Astrocyte (in vitro differentiated cells and primary cell): ENCODE results near the gene TEX14. TPM values are rescaled to one million over a fixed set of nuclear protein-coding genes. Genes with fewer than 3 reads are reported as not detected.

Experiments
- DNase-seq: peaks from one replicate; pipeline ENCODE4 v3.0.0-alpha.2; 2010; ENCODE audit warnings: low read depth
- FAIRE-seq: peaks from 2 replicates; lab custom pipeline; 2011; peaks lifted over from hg19 to GRCh38; lab: Jason Lieb, UNC
- H2AFZ ChIP-seq: 2 replicates; pipeline ENCODE4 v1.6.0; 2012; ENCODE audit warnings: low read depth, low read length, inconsistent platforms
- H3K27ac ChIP-seq: 2 replicates; pipeline ENCODE4 v1.5.1; 2011; ENCODE audit warnings: low read depth, low read length, inconsistent platforms
- H3K27me3 ChIP-seq: 2 replicates; pipeline ENCODE4 v1.6.0; 2011; ENCODE audit warnings: low read length, inconsistent platforms; ENCODE audit not compliant: insufficient read depth
- H3K36me3 ChIP-seq: 2 replicates; pipeline ENCODE4 v1.5.1; 2011; ENCODE audit warnings: low read length, inconsistent platforms; ENCODE audit not compliant: insufficient read depth
- H3K4me1 ChIP-seq: 2 replicates; pipeline ENCODE4 v1.5.1; 2011; ENCODE audit warnings: low read length, inconsistent platforms; ENCODE audit not compliant: insufficient read depth
- H3K4me2 ChIP-seq: 2 replicates; pipeline ENCODE4 v1.6.0; 2012; ENCODE audit warnings: low read length, inconsistent platforms
- H3K4me3 ChIP-seq: 2 replicates; pipeline ENCODE4 v1.5.1; 2011; ENCODE audit warnings: low read depth, mild to moderate bottlenecking, low read length, inconsistent platforms; ENCODE audit not compliant: insufficient read depth
- H3K79me2 ChIP-seq: 2 replicates; pipeline ENCODE4 v1.6.0; 2012; ENCODE audit warnings: mild to moderate bottlenecking, low read length, inconsistent platforms; ENCODE audit not compliant: insufficient read depth
- H3K9ac ChIP-seq: 2 replicates; pipeline ENCODE4 v1.6.0; 2012; ENCODE audit warnings: mild to moderate bottlenecking, low read length, inconsistent platforms
- H3K9me3 ChIP-seq: 2 replicates; pipeline ENCODE4 v1.5.1; 2012; ENCODE audit warnings: low read depth, mild to moderate bottlenecking, low read length, inconsistent platforms; ENCODE audit not compliant: insufficient read depth
- H4K20me1 ChIP-seq: 2 replicates; pipeline ENCODE4 v1.6.0; 2012; ENCODE audit warnings: low read length, inconsistent platforms; ENCODE audit not compliant: insufficient read depth
- H3K27ac Mint-ChIP-seq: one replicate; pipeline ENCODE4 v1.8.0; 2021; ENCODE audit warnings: mild to moderate bottlenecking, mixed read lengths; ENCODE audit not compliant: unreplicated experiment
- H3K27me3 Mint-ChIP-seq: one replicate; pipeline ENCODE4 v1.8.0; 2021; ENCODE audit warnings: low read depth, mixed read lengths; ENCODE audit not compliant: unreplicated experiment
- H3K36me3 Mint-ChIP-seq: one replicate; pipeline ENCODE4 v1.8.0; 2021; ENCODE audit warnings: low read depth, mixed read lengths; ENCODE audit not compliant: unreplicated experiment
- H3K4me1 Mint-ChIP-seq: one replicate; pipeline ENCODE4 v1.8.0; 2021; ENCODE audit warnings: low read depth, mixed read lengths; ENCODE audit not compliant: unreplicated experiment
- H3K4me3 Mint-ChIP-seq: one replicate; pipeline ENCODE4 v1.8.0; 2021; ENCODE audit warnings: mild to moderate bottlenecking, moderate library complexity, mixed read lengths; ENCODE audit not compliant: unreplicated experiment
- H3K9me3 Mint-ChIP-seq: one replicate; pipeline ENCODE4 v1.8.0; 2021; ENCODE audit warnings: mild to moderate bottlenecking, mixed read lengths; ENCODE audit not compliant: unreplicated experiment
- EZH2 ChIP-seq: IDR thresholded peaks from 2 replicates; pipeline ENCODE4 v1.6.1; 2012; ENCODE audit warnings: mild to moderate bottlenecking, low read length, inconsistent platforms; ENCODE audit not compliant: insufficient read depth
- total RNA-seq: library from RNA; stranded (reverse); gene quantifications from 2 replicates; pipeline ENCODE4 v1.2.1, GENCODE V29; 2021
- TF ChIP-seq, protein P1 (sequence below): IDR thresholded peaks from 2 replicates; pipeline ENCODE4 v1.5.1; 2011; ENCODE audit warnings: low read depth, mild to moderate bottlenecking, inconsistent platforms, low read length, moderate library complexity; ENCODE audit not compliant: insufficient read depth

The TEX14 gene
- total RNA-seq, 1 donor from 2014 or later = 0.09 TPM

DNA sequence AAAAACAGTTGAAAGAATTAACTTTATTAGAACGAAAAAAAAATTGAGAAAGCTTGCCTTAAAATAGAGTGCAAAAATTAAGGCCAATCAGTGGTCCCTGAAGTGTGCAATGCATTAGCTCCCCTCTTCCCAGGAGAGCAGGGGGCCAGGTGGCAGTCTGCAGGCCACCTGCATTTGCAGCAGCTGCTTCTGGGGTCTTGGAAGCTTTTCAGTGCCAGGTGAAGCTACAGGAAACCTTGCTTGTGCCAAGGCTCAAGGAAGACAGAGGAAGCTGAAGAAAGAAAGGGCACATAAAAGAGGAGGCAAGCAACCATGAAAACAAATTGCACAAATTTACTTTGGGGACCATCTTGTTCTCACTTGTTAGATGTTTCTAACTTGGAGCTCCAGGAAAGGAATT is 126.9 kb downstream of the TEX14 start:
- no peak for TF ChIP-seq EZH2
- TF ChIP-seq, protein P1, sequence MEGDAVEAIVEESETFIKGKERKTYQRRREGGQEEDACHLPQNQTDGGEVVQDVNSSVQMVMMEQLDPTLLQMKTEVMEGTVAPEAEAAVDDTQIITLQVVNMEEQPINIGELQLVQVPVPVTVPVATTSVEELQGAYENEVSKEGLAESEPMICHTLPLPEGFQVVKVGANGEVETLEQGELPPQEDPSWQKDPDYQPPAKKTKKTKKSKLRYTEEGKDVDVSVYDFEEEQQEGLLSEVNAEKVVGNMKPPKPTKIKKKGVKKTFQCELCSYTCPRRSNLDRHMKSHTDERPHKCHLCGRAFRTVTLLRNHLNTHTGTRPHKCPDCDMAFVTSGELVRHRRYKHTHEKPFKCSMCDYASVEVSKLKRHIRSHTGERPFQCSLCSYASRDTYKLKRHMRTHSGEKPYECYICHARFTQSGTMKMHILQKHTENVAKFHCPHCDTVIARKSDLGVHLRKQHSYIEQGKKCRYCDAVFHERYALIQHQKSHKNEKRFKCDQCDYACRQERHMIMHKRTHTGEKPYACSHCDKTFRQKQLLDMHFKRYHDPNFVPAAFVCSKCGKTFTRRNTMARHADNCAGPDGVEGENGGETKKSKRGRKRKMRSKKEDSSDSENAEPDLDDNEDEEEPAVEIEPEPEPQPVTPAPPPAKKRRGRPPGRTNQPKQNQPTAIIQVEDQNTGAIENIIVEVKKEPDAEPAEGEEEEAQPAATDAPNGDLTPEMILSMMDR = no peak
- H3K4me3 ChIP-seq = no peak overlapping the region
- peaks cover 6% of the 10 kb centered on the region for H3K4me1 ChIP-seq
- H3K4me1 Mint-ChIP-seq = peaks cover 17% of the 10 kb centered on the region
- H3K27me3 ChIP-seq = peaks cover 2% of the 10 kb centered on the region
- no peaks in the 10 kb centered on the region for H3K79me2 ChIP-seq
- DNase-seq (no peak), FAIRE-seq (no peak)
- H2AFZ ChIP-seq = no peak overlapping the region
- no peaks in the 10 kb centered on the region for H4K20me1 ChIP-seq
- no peak overlapping the region for H3K27ac ChIP-seq
- no peak overlapping the region for H3K9ac ChIP-seq
- H3K36me3 ChIP-seq = no peaks in the 10 kb centered on the region
- no peak overlapping the region for H3K27ac Mint-ChIP-seq
- H3K9me3 ChIP-seq = no peaks in the 10 kb centered on the region
- no peak overlapping the region for H3K4me3 Mint-ChIP-seq
- H3K9me3 Mint-ChIP-seq = no peaks in the 10 kb centered on the region
- H3K4me2 ChIP-seq = no peak overlapping the region
- no peaks in the 10 kb centered on the region for H3K36me3 Mint-ChIP-seq
- no peaks in the 10 kb centered on the region for H3K27me3 Mint-ChIP-seq

DNA sequence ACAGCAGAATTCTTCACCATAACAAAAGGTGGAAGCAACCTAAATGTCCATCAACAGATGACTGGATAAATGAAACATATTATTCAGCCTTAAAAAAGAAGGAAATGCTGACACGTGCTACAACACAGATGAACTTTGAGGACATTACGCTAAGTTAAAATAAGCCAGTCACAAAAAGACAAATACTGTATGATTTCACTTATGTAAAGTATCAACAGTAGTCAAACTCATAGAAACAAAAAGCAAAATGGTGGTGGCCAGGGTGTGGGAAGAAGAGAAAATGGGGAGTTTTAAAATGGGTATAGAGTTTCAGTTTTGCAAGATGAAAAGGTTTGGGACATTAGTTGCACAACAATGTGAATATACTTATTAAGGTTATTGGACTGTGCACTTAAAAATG is 127.6 kb downstream of the TEX14 start:
- Histone ChIP-seq H3K79me2 (no peaks in the 10 kb centered on the region), H3K4me1 (peaks cover 6% of the 10 kb centered on the region), H3K27ac (no peak overlapping the region), H3K9ac (no peak overlapping the region), H3K36me3 (no peaks in the 10 kb centered on the region), H2AFZ (no peak overlapping the region), H3K9me3 (no peaks in the 10 kb centered on the region), H3K27me3 (peaks cover 2% of the 10 kb centered on the region), H4K20me1 (no peaks in the 10 kb centered on the region), H3K4me2 (no peak overlapping the region), H3K4me3 (no peak overlapping the region)
- DNase-seq (no peak), FAIRE-seq (no peak)
- Mint-ChIP-seq H3K27me3 (peaks cover 2% of the 10 kb centered on the region), H3K27ac (no peak overlapping the region), H3K36me3 (no peaks in the 10 kb centered on the region), H3K4me3 (peak overlapping the region; percentile 21), H3K9me3 (no peaks in the 10 kb centered on the region), H3K4me1 (peaks cover 17% of the 10 kb centered on the region)
- TF ChIP-seq, protein P1 = no peak

DNA sequence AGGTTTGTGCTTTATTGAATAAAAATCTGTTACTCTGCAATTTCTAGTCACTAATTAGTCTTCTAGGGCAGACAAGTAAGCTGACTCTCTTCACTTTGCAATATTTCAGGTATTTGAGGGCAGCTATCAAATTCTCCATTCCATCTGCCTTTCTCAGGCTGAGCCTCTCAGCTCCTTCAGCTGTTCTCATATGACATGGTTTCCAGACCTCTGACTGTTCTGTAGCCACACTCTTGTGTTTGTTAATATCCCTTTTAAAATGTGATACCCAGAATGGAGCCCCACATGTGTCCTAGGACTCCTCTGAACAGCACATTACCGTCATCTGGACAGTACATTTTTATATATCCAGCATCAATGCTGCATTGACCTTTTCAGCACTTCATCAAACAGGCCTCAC is 131.3 kb downstream of the TEX14 start:
- Mint-ChIP-seq H3K27ac (no peak overlapping the region), H3K36me3 (no peaks in the 10 kb centered on the region), H3K27me3 (peaks cover 2% of the 10 kb centered on the region), H3K4me3 (no peak overlapping the region), H3K9me3 (no peaks in the 10 kb centered on the region), H3K4me1 (peaks cover 11% of the 10 kb centered on the region)
- H3K4me1 ChIP-seq = peaks cover 4% of the 10 kb centered on the region
- no peak overlapping the region for H3K4me3 ChIP-seq
- H4K20me1 ChIP-seq = no peaks in the 10 kb centered on the region
- H3K36me3 ChIP-seq = no peaks in the 10 kb centered on the region
- TF ChIP-seq EZH2 = no peak
- TF ChIP-seq, protein P1 = no peak
- H3K27me3 ChIP-seq = no peaks in the 10 kb centered on the region
- H3K9ac ChIP-seq = no peak overlapping the region
- H3K4me2 ChIP-seq = no peak overlapping the region
- no peaks in the 10 kb centered on the region for H3K79me2 ChIP-seq
- no peaks in the 10 kb centered on the region for H3K9me3 ChIP-seq
- no peak overlapping the region for H3K27ac ChIP-seq
- FAIRE-seq (no peak), DNase-seq (no peak)
- no peak overlapping the region for H2AFZ ChIP-seq
